ENCODE data around the gene CCNYL1. TPM values are rescaled to one million over a fixed set of nuclear protein-coding genes. Genes with fewer than 3 reads are reported as not detected.

CCNYL1 gene
- polyA plus RNA-seq, 1 donor from 2014 or later, result 14.7 TPM

GRCh38 chr2:207784898-207785297, 73.5 kb downstream of the CCNYL1 start:
- H3K9me2 ChIP-seq (ENCODE audit: insufficient read depth, low read length), result no peaks in the 10 kb centered on the region
- H3K27me3 ChIP-seq (ENCODE audit: insufficient read depth, low read depth, low read length), result no peaks in the 10 kb centered on the region

GRCh38 chr2:207787017-207787416, 75.6 kb downstream of the CCNYL1 start:
- H3F3A ChIP-seq (ENCODE audit: insufficient read depth, low read length, poor library complexity, severe bottlenecking), result no peaks in the 10 kb centered on the region

More at GRCh38 chr2:207784898-207785297, 73.5 kb downstream of the CCNYL1 start:
- Histone ChIP-seq H3K4me2 (ENCODE audit: low read length) (no peak overlapping the region), H3K9me3 (ENCODE audit: low read length) (no peaks in the 10 kb centered on the region), H3F3A (ENCODE audit: insufficient read depth, low read length, poor library complexity, severe bottlenecking) (no peaks in the 10 kb centered on the region), H4K20me1 (ENCODE audit: insufficient read depth) (no peaks in the 10 kb centered on the region), H3K27ac (ENCODE audit: low read length) (no peak overlapping the region), H3K79me2 (replicated peaks; ENCODE audit: insufficient read depth, low read length) (no peaks in the 10 kb centered on the region), H2AFZ (ENCODE audit: low read depth, low read length) (no peak overlapping the region), H3K9ac (ENCODE audit: low read length) (no peak overlapping the region), H3K4me3 (ENCODE audit: low read length) (no peak overlapping the region), H3K36me3 (ENCODE audit: insufficient read depth, low read length) (no peaks in the 10 kb centered on the region)
- no peak for TF ChIP-seq POLR2AphosphoS5 (IDR thresholded peaks at IDR 0.05)
- no peak for TF ChIP-seq MXI1 (conservative IDR thresholded peaks at IDR 0.05; ENCODE audit: poor library complexity, severe bottlenecking)
- TF ChIP-seq SMC3 (conservative IDR thresholded peaks at IDR 0.05; ENCODE audit: poor library complexity), result no peak

More at GRCh38 chr2:207787017-207787416, 75.6 kb downstream of the CCNYL1 start:
- Histone ChIP-seq H2AFZ (ENCODE audit: low read depth, low read length) (no peak overlapping the region), H3K79me2 (replicated peaks; ENCODE audit: insufficient read depth, low read length) (no peaks in the 10 kb centered on the region), H3K9me2 (ENCODE audit: insufficient read depth, low read length) (no peaks in the 10 kb centered on the region), H3K36me3 (ENCODE audit: insufficient read depth, low read length) (no peaks in the 10 kb centered on the region), H3K4me2 (ENCODE audit: low read length) (no peak overlapping the region), H3K27ac (ENCODE audit: low read length) (no peak overlapping the region), H3K9ac (ENCODE audit: low read length) (no peak overlapping the region), H3K9me3 (ENCODE audit: low read length) (no peaks in the 10 kb centered on the region), H3K27me3 (ENCODE audit: insufficient read depth, low read depth, low read length) (no peaks in the 10 kb centered on the region), H3K4me3 (ENCODE audit: low read length) (no peak overlapping the region), H4K20me1 (ENCODE audit: insufficient read depth) (no peaks in the 10 kb centered on the region)
- TF ChIP-seq SMC3 (conservative IDR thresholded peaks at IDR 0.05; ENCODE audit: poor library complexity) (no peak), EZH2 (IDR thresholded peaks at IDR 0.05; ENCODE audit: borderline replicate concordance, insufficient read depth, low read length, poor library complexity, severe bottlenecking) (no peak), MXI1 (conservative IDR thresholded peaks at IDR 0.05; ENCODE audit: poor library complexity, severe bottlenecking) (no peak), POLR2AphosphoS5 (IDR thresholded peaks at IDR 0.05) (no peak), CTCF (IDR thresholded peaks at IDR 0.05; ENCODE audit: poor library complexity, severe bottlenecking) (no peak), EP300 (conservative IDR thresholded peaks at IDR 0.05; ENCODE audit: poor library complexity, severe bottlenecking) (no peak), TAF1 (IDR thresholded peaks at IDR 0.05; ENCODE audit: low read depth) (no peak), REST (IDR thresholded peaks at IDR 0.05; ENCODE audit: borderline replicate concordance) (no peak), RAD21 (conservative IDR thresholded peaks at IDR 0.05) (no peak)

All from neural cell (in vitro differentiated cells).